Skin of body (tissue), 2 donors: ENCODE results near the gene PIH1D1. TPM values are rescaled to one million over a fixed set of nuclear protein-coding genes. Genes with fewer than 3 reads are reported as not detected.
"Not testable (repeated sequence)": the region's sequence is repeated elsewhere in the genome, so short reads cannot be mapped to it uniquely, and the experiment has no call there.

Experiments
- DNase-seq: peaks from one replicate; lab custom pipeline; 2025; lab: John Stamatoyannopoulos, UW
- total RNA-seq: library from RNA; depleted of rRNA; stranded (reverse); fragments of >200 nt; gene quantifications from one replicate; pipeline ENCODE4 v1.2.3, GENCODE V29; 2014

The PIH1D1 gene
- total RNA-seq, 1 donor from 2014 or later = 49.7 TPM

DNA sequence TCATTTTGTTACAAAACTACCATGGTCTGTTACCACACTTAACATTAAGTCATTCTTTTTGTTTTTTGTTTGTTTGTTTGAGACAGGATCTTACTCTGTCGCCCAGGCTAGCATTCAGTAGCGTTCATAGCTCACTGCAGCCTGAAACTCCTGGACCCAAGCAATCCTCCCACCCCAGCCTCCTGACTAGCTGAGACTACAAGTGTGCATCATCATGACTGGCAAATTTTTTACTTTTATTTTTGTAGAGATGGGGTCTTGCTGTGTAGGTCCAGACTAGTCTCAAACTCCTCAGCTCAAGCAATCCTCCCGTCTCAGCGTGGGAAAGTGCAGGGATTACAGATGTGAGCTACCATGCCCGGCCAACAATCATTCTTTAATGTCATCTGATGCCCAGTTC is 4.7 kb upstream of the PIH1D1 start:
- DNase-seq = no peak

DNA sequence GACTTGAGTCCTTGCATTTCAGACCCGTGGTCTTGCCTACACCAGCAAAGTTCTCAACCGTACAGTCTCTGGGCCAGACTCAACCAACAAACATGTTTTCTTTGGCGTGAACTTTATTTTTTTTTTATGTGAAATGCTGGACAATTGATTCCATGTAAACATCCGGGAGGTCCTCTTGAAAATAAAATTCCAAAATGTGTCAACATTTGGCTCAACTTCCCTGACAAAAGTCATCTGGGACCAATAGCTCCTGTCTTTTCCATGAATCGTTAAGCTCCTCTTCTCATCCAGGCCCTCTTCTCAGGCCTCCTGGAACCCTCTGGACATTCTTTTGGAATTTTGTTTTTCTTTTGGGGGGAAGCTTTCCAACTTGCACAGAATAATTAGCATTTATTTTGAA is 4.2 kb upstream of the PIH1D1 start:
- peak; percentile 82 for DNase-seq

DNA sequence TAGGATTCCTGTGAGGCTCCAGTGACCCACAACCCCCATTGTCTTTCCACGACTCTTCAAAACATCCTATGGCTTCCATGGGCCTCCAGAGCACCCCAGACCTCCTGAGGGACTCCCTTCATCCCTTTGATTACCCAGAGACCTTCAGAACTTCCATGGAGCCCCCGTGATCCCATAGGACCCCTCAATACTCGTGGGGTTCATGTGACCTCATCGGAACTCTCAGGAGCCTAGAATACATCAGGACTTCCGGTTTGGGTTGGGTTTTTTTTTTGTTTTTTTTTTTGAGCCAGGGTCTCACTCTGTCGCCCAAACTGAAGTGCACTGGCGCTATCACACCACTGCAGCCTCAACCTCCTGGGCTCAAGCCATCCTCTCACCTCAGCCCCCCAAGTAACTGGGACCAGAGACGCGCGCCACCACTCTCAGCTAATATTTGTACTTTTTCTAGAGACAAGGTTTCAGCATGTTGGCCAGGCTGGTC is 2.2 kb upstream of the PIH1D1 start:
- no peak for DNase-seq

DNA sequence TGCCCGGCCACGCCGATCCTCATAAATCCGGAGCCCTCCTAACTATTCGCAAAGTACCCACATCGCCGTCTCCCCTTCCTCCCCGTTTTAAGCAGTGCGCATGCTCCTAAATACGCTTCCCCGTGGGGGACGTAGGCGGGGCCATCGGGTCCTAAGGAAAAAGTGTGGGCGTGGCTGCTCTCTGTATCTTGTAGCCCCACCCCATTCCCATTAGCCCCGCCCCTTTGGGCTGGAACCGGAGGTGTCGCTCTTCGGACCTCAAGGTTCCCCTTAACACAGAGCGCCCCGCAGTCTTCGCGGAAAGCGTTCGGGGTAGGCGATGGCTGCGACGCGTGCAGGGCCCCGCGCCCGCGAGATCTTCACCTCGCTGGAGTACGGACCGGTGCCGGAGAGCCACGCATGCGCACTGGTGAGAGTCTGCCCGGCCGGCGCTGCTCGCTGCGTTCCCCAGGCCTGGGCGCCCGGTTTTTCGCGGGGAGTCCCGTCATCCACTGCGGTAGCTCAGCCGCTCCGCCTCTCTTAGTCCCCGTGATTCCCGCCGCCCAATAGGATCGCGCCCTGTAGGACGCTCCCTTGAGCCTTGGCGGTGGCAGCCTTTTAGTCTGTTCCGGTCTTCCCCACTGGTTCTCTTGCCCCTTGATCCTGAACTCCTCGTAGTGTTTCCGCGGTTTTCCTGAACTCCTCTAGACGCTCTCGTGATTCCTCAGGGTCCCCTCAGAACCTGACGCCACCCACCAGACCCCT is 1.6 kb upstream of the PIH1D1 start, which contains the start of gene ALDH16A1:
Gene ALDH16A1 (plus strand): TSS at position 213 of the 744 bp plus-strand sequence. CDS start 107 bp downstream, at position 320.
- DNase-seq = peak; percentile 99

DNA sequence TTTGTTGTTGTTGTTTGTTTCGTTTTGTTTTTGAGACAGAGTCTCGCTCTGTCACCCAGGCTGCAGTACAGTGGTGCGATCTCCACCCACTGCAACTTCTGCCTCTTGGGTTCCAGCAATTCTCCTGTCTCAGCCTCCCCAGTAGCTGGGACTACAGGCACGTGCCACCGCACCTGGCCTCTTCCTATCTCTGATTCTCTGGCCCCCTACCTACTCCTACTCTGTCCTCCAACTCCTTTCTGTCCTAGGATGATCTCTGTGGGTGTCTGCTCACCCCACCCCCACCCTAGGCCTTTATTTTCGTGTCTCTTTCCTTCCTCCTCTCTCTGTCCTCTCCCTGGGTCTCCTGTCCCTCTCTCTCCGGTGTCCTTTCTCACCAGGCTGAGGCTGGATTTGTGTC is 1.2 kb downstream of the PIH1D1 start:
- no peak for DNase-seq

DNA sequence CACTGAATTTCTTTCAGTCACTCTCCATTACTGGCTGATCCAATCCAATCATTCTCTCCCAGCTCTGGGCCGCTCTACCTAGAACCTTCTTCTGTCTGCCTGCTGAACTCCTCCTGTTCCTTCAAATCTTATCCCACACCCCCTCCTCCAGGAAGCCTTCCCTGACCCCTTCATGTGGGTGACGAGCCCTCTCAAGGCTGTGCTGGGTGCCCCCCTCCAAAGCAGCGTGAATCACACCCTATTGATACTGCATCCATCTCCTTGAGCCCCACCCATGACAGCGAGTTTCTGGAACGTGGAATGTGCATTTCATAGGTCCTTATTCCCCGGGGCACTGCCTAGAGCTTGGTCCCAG is 3.2 kb downstream of the PIH1D1 start:
- DNase-seq = no peak

DNA sequence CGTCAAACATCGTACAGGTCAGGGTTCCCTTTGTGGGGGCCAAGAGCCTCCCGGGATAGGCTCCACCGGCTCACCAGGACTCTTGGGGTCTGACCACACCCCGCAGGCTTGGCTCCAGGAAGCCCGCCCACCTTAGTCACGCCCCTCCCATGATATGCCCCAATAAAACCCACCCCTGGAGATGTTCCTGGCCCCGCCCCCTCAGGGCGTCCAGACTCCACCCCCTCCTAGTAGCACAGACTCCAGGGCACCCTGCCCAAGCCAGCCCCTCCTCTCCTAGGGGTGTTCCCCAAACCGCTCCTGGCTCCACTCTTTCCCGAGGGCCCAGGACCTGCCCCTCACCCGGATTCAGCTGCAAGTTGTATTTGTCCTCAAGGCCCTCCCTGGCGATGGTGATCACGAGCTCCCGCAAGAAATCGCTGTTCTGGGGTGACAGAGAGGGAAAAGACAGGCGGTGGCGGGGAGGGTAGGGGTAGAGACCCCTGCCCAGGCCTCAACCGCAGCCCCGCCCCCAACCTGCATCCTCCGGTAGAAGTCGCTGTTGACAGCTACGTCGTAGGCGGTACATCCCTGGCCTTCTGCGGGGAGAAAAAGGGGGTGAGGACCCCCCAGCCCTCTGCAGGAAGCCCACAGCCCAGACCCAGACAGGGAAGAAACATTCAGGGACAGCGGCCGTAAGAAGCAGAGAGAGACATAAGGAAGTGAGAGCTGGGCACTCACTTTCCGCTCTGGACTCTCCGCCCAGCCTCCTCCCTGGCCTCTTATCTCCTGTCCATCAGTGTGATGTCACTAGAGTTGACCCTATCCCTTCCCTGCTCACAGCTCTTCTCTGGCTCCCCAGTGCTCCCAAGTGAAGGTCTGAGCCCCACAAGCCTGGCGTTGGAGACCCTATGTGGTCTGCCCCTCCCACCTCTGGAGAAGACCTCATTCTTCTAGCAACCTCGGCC is 3.9 kb downstream of the PIH1D1 start:
- DNase-seq = no peak

DNA sequence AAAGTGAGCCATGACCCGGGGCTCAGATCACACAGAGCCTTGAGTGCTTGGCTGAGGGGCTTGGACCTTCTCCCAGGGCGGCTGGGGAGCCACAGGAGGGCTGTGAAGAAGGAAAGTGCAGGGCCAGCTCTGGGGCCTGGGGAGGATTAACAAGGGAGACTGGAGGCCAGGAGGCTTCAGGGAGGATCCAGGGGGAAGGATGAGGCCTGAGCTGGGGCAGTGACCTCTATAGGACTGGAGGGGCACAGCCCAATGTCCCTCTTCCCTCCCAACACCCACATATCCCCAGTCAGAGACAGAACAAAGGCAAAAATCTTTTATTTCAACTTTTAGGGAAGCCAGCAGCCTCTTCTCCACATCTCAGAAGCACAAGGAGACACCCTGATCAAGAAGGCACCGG is 5.6 kb downstream of the PIH1D1 start:
- no peak for DNase-seq

DNA sequence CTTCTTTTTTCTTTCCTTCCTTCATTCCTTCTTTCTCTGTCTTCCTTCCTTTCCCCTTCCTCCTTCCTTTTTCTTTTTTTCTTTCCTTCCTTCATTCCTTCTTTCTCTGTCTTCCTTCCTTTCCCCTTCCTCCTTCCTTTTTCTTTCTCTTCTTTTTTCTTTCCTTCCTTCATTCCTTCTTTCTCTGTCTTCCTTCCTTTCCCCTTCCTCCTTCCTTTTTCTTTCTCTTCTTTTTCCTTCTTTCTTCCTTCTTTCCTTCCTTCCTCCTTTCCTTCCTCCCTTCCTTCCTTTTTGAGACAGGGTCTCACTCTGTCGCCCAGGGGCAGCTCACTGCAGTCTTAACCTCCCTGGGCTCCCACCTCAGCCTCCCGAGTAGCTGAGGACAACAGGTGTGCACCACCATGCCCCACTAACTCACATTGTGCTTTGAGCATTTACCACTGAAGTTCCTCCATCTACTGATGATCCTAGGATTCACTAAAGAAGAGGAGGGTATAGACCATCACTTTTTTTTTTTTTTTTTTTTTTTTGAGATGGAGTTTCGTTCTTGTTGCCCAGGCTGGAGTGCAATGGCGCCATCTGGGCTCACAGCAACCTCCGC is 7.4 kb downstream of the PIH1D1 start:
- not testable (repeated sequence) for DNase-seq

DNA sequence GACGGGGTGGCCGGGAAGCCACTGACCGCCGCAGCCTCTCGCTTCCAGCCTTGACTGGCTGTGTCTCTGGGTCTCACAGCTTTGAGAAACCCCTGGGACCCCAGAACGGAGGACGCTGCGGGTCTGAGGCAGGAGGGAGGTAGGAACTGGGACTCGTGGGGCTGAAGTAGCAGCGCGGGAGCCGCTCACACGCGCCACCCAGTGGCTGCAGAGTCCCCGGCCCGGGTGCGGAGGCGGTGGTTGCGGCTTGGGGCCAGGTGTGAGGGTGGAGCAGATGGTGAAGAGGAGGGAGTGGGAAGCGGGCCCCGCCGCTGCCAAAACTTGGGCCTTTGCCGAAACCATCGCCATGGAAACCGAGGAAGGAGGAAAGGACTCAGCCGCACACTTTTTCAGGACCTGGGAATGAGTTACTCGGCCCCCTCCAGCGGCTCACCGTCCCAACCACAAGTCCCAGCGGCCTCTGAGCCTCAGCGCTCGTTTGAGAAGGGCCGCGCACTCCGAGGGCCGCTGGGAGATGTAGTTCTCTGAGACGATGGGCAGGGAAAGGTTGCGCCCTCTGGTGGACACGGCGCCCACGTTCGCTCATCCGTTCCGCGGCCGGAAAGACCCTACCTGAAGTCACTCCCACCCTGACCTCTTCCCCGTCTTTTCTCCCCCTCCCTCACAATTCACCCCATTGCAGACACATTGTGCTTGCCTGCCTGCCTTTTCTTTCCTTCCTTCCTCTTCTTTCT is 8.1 kb downstream of the PIH1D1 start:
- DNase-seq = peak; percentile 97

DNA sequence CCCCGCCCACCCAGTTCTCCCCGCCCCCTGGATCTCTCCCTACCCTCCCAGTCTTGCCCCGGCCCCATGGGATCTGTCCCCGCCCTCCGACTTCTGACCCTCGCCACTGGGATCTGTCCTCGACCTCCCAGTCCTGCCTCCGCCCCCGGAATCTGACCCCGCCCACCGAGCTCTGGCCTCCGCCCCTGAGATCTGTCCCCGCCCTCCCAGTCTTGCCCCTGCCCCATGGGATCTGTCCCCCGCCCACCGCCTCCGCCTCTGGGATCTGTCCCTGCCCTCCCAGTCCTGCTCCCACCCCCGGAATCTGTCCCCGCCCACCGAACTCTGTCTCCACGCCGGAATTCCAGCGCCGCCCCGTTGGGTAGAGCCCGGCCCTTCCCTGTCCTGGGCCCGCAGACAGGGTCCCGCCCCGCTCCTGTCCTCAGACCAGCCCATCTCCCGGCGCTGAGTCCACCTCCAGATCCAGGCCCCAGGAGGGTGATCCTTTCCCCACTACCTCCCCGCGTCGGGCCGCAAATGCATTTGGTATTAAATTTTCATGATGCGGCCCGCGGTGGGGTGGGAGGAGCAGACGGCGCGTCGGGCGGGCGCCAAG is 8.7 kb downstream of the PIH1D1 start:
- DNase-seq = peak; percentile 85

DNA sequence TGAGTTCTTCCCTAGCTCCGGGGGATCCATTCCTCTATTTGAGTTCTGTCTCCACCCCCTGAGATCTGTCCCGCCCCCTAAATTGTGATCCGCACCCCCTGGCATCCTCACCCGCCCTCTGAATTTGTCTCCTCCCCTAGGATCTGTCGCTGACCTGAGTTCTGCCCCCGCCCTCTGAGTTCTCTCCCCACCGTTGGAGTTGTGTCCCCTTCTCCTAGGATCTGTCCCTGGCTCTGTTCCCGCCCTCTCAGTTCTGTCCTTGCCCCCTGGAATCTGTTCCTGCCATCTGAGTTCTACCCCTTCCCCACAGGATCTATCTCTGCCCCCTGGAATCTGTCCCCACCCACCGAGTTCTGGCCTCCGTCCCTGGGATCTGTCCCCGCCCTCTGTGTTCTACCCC is 9.3 kb downstream of the PIH1D1 start:
- DNase-seq = no peak

DNA sequence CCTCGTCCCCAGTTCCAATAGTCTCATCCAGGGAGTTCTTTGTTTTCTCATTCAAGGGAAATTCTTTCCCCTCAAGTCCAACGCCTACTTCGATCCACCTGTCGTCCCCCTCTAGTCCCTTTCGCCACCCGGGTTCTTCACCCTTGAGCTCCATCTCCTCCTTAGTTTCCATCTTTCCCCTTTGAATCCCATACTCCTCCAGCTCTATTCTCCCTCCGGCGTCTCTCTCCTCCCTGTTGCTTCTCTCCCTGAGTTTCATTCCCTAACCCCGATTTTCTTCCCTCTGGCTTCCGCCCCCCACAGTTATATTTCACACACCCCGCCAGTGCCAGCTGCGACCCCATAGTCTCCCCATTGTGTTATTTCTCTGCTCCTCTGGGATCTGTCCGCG is 9.7 kb downstream of the PIH1D1 start:
- DNase-seq = no peak

DNA sequence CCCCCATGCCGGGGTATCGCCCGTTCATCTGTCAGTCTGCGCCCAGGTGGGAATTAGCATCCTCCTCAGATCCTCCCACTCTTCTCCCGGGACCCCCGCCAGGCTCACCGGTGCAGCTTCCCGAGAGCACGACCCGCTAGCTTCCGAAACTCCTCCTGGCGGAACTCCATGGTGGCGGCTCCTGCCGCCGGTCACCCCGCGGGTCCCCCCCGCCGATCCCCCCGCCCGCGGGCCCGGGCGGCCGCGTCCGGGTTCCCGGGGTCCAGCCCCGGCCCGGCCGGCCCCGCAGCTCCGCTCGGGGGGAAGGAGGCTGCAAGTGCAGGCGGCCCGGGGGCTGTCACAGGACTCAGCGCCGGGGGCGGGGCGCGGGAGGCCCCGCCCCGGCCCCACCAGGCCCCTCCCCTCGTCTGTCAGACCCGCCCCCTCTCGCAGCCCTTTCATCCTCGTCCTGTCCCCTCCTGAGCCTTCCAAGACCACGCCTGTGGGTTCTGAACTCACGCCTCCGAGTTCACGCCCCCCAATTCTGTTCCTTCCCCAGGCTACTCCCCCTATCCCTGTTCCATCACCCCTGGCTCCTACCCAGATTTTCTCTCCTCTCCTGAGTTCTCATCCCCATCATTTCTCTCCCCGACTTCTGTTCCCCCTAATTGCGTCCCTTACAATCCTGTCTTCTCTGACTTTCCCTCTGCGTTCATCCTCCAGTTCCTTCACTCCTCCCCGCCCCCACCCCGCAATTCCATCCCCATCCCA is 10.2 kb downstream of the PIH1D1 start, which contains the start of gene SLC17A7:
Gene SLC17A7 (minus strand): TSS at position 318 of the 750 bp plus-strand sequence. CDS start 148 bp downstream, at position 170.
- no peak for DNase-seq

DNA sequence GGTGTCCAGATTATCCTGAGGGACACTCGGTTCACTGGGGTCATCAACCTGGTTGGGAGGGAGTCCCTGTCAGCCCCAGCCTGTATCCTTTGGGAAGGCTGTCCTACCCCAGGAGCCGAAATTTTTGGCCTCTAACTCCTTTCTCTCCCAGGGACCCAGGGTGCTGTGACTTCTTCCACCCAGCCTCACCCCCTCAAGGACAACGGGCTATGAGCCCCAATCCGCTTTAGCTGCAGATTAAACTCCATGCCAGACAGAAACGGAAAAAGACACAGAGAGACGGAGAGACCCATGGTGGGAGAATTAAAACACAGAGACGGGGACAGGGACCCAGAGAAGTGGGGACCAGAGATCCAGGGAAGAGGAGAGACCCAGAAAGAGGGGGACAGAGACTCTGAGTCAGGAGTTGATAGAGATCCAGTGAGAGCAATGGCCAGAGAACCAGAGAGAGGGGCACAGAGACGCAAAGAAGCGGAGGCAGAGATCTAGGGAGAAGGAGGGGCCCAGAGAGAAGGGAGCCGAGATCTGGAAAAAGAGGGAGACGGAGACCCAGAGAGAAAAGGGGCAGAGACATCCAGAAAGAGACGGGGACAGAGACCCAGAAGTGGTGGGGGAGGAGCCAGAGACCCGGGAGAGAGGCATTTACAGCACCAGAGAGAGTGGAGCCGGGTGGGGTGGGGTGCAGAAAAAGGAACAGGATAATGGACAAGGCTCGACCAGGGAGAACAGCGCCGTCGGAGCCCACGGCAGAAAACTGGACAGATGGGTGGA is 11.0 kb downstream of the PIH1D1 start:
- DNase-seq = no peak

DNA sequence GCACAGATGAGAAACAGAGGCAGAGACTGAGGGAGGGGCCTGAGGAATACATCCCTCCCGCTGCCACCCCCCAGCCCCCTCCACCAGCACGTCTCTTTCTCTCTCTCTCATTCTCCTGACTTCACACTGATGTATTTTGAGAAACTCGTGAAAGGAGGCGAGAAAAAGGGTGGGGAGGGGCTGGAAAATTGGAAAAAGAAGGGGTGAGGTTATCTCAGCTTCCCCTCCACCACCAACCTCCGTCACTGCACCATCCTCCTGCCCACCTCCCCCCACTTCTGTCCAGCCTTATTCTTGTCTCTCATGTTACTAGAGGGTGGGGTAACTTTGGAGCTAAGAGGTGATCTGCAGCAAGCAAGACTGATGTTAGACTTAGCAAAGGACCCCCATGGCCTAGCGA is 11.8 kb downstream of the PIH1D1 start:
- DNase-seq = no peak

DNA sequence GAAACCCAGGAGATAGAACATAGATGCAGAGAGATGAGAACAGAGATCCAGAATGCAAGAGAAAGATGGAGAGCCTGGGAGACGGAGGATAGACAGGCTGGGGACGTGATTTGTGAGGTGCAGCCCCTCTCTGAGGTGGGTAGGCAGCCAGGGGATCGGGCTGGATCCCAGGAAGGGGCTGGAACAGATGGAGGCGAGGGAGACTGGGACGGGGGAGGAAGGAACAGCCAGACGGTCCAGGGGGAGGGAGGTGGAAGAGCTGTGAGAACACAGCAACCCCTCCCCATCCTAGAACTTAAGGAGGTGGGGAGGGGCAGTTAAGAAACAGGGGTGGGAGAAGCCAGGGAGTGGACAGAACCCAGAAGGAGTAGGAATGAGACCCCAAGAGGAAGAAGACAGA is 13.4 kb downstream of the PIH1D1 start:
- no peak for DNase-seq

DNA sequence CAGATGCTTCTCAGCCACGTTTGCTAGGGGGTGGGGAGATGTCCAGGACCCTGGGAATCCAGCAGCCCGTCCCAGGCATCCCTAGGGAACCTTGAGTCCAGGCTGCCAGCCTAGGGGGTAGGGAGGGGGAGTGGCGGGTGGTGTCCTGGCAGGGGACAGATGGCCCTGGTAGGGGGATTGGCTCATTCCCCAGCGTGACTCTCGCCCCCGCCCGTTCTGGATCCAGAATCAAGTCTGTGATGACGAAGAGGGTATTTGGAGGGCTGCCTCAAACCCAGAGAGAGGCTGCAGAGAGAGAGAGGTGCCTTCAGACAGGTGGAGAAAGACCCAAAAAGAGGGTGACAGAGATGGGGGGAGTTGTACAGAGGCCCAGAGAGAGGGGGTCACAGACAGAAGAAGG is 14.4 kb downstream of the PIH1D1 start:
- no peak for DNase-seq

DNA sequence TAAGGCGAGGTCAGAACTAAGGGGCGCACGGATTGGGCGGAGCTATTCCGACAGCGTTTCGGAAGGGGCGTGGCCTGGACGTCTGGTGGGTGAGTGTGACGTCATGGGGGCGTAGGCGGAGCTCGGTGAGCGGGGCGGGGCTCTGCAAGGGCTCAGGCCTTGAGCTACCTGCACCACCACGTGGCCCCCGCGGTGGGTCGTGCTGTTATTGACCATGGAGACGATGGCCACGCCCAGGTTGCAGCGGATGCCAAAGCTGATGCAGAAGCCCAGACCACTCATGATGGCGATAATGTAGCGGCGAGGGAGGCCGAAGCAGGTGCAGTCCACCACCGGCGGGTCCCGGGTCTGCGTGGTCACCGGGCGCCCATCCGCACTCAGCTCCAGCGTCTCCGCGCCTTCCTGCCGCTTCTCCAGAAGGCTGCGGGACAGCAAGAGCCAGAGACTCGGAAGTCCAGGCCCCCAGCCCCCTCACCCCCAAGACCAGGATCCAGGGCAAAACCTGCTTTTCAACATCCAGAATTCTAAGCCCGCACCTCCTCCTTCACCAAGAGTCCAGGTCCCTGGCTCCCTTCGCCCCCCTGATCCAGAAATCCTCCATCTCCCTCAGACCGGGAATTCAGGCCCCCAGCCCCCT is 15.1 kb downstream of the PIH1D1 start:
- DNase-seq = no peak
